HG02970 (cell line): ENCODE results near the gene PARG.
"Not testable (repeated sequence)": the region's sequence is repeated elsewhere in the genome, so short reads cannot be mapped to it uniquely, and the experiment has no call there.

Source experiments
- ATAC-seq: cut with Tn5 transposase; IDR thresholded peaks from one replicate; pipeline ENCODE4 v1.9.1; 2021; ENCODE audit warnings: mild to moderate bottlenecking, moderate library complexity, moderate number of reproducible peaks; ENCODE audit not compliant: unreplicated experiment, low FRiP score

PARG gene

DNA sequence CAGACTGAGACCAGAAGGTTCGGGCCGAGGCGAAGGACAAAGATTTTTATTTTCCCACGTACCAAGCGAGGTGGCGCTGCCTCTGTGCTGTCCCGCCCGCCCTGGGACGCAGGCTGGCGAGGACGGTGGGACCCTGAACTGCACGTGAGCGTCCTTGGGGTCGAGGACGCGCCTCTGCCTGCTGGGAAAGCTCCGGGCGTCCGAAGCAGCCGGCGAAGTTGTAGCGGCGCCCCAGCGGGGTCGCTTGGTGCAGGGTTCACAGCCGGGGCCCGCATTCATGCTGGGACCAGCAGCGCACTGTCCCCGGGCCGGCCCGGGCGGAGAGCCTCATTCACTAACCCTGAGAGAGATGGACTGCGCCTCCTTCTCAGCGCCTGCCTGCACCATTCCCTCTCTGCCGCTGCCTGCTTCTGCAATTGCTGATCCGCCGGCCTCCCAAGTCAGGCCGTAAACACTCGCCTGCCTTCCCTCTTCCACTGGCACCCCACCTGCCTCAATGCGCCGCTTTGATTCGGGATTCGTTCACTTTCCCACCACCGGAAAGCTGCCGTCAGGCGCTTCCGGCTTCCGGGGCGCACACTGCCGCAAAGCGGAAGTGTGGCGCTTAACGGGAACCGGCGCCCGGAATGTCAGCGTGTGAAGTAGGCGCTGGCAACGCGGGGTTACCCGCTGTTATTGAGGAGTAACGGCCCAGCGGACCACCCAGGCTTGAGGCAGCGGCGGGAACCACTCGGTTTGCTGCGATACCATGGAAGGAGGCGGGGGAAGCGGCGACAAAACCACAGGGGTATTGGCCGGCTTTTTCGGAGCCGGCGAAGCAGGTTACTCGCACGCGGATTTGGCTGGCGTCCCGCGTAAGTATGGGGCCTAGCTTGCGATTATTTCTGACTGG lies at the start of gene PARG, which contains the start of gene TIMM23B:
TSS of gene PARG (minus strand) at position 581 of the 892 bp plus-strand sequence. CDS start at position 279, 302 bp downstream.
TSS of gene TIMM23B (plus strand) at position 607 of the 892 bp plus-strand sequence. CDS start at position 749, 142 bp downstream.
- ATAC-seq: peak; percentile 81

DNA sequence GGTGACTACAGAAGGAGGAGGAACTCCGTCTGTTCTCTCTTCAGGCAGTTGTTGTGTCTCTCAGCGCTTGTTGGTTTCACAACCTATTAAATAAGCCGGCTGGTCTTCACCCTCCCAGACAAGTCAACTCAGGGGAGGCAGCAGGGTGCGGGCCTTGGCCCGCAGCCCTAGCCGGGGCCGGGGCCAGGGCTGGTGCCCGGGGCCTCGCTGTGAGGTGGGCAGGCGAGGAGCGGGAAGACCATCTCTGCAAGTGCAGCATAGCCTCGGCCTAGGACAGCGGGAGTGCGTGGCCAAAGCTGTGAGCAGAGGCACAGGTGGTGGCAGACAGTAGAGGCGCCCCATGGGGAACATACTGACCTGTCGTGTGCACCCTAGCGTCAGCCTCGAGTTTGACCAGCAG lies 46.5 kb upstream of the PARG start, which contains the start of gene AGAP6:
TSS of gene AGAP6 (plus strand) at position 31 of the 400 bp plus-strand sequence. CDS start at position 341, 310 bp downstream.
- ATAC-seq: not testable (repeated sequence)

- not testable (repeated sequence) for ATAC-seq
These were observed 45.4 kb upstream of the PARG start for GRCh38 chr10:49987207-49987606.

GRCh38 chr10:49977756-49978155 lies 35.9 kb upstream of the PARG start:
- not testable (repeated sequence) for ATAC-seq

- ATAC-seq: not testable (repeated sequence)
These were observed 30.3 kb upstream of the PARG start for GRCh38 chr10:49972094-49972493.

DNA sequence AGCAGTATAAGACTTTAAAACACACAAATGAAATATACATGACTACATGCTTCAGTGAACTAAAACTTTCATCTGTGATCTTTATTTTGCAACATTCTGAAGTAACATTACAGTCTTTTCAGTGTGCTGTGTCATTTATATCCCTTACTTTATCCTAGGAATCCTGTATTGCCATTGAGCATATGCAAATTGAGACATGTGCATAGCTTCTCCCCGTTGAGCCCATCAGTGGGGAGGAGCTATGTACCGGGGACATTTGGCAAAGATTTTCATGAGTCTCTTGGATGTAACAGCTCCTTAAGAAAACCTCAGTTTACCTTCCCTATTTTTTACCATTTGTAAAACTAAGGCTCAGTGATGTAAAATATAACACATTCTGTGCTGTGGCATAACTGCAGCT lies 29.6 kb upstream of the PARG start:
- not testable (repeated sequence) for ATAC-seq

DNA sequence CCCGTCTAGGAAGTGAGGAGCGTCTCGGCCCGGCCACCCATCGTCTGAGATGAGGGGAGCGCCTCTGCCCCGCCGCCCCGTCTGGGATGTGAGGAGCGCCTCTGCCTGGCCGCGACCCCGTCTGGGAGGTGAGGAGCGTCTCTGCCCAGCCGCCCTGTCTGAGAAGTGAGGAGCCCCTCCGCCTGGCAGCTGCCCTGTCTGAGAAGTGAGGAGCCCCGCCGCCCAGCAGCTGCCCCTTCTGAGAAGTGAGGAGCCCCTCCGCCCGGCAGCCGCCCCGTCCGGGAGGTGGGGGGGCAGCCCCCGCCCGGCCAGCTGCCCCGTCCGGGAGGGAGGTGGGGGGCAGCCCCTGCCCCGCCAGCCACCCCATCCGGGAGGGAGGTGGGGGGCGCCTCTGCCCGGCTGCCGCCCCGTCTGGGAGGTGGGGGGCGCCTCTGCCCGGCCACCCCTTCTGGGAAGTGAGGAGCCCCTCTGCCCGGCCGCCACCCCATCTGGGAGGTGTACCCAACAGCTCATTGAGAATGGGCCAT lies 28.6 kb upstream of the PARG start:
- not testable (repeated sequence) for ATAC-seq

DNA sequence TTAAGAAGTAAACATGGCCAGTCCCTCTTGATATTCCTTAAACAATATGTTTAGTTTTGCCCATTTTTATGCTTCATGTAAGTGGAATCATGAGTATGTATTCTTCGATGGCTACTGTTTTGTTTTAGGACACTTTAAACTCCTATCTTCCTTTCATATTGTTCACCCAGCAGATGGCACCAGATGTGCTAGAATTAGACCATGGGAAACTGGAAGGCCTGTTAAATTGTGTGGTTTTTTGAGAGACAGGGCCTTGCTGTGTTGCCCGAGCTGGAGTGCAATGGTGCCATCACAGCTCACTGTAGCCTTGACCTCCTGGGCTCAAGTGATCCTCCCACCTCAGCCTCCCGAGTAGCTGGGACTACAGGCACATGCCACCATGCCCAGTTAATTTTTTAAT lies 11.3 kb upstream of the PARG start:
- ATAC-seq: not testable (repeated sequence)

DNA sequence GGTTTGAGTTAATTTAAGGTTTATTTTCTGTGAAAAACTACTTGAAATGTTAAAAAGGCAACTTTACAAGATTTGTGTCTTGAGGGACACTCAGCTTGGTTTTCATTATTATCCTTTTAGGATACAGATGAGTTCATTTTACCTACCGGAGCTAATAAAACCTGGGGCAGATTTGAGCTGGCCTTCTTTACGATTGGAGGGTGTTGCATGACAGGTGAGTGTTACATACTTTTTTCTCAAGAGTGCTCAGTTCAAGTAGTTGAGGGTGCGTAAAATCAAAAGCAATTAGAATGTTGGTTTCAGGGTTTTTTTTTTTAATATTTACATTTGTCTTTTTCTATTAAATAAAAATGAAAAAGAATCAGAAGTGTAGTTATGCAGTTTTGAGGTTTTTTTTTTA lies 10.2 kb upstream of the PARG start:
- not testable (repeated sequence) for ATAC-seq

DNA sequence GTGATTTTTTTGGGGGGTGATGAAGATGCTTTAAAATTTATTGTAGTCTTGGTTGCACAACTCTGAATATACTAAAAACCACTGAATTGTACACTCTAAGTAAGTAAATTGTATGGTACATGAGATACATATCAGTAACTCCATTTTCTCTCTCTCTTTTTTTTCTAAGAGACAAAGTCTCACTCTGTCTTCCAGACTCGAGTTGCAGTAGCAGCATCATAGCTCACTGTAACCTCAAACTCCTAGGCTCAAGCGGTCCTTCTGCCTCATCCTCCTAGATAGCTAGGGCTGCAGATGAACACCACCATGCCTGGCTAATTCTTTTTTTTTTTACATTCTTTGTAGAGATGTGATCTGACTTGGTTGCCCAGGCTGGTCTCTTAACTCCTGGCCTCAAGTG lies 6.9 kb upstream of the PARG start:
- not testable (repeated sequence) for ATAC-seq

DNA sequence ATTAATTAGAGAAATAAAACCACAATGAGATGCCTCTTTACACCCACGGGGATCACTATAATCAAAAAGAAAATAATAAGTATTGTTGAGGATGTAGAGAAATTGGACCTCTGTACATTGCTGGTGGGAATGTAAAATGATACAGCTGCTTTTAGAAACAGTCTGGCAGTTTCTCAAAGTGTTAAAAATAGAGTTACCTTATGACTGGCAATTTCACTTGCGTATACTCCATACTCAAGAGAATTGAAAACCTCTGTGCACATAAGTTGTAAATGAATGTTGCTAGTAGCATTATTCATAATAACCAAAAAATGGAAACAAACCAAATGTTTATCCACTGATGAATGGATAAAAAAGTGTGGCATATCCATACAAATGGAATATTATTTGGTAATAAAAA lies 6.3 kb upstream of the PARG start:
- not testable (repeated sequence) for ATAC-seq

DNA sequence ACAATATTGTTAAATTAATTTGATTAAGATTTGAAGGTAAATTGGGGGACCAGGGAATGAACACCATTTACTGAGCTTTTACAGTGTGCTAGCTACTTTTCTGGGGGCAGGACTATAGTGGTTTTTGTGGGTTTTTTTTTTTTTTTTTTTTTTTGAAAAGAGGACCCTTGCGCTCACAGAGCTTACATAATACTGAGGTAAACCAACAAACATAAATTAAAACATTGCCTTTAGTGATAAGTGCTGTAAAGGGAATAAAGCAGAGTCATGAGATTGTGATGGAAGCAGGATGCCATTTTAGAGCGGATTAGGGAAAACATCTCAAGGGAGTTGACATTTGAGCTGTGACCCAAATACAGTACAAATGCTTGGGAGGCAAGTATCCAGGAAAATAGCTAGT lies 1.8 kb upstream of the PARG start:
- not testable (repeated sequence) for ATAC-seq

GRCh38 chr10:49942339-49942705 lies 495 bp upstream of the PARG start:
- ATAC-seq: not testable (repeated sequence)

- ATAC-seq: not testable (repeated sequence)
These were observed 9.7 kb downstream of the PARG start for GRCh38 chr10:49931959-49932728.

GRCh38 chr10:49931276-49931675 lies 10.6 kb downstream of the PARG start:
- not testable (repeated sequence) for ATAC-seq

GRCh38 chr10:49923572-49923971 lies 18.3 kb downstream of the PARG start:
- not testable (repeated sequence) for ATAC-seq

- ATAC-seq: not testable (repeated sequence)
These were observed 19.8 kb downstream of the PARG start for GRCh38 chr10:49922041-49922440.

DNA sequence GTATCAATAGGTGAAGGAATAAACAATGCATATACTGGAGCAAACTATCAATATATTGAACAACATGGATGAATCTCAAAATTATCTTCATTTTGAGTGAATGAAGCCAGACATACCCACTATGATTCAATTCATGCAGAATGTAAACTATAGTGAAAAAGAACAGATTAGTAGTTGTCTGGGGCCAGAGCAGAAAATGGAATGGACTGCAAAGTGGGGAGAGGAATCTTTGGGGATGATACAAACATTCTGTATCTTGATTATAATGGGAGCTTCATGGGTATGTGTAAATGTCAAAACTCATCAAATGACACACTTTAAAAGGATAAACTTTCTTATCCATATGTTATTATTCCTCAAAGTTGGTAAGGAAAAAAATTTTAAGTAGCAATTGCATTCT lies 23.9 kb downstream of the PARG start:
- not testable (repeated sequence) for ATAC-seq

- not testable (repeated sequence) for ATAC-seq
These were observed 25.4 kb downstream of the PARG start for GRCh38 chr10:49916451-49916850.

DNA sequence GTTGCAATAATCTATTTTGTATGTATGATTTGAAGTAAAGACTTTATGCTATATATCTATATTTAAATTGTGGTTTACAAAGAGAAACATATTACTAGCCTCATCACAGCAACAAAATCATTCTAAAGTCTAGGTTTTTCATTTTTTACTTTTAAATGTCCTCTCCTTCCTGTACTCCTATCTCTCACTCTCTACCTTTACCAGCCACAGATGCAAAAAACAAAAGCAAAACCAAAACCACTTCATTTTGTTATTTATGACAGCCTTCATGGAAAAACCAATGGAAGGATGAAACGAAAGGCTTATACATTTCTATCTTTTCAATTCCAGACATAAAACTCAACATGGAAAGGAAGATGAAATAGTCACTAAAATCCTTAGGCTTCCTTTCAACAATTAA lies 31.5 kb downstream of the PARG start:
- ATAC-seq: not testable (repeated sequence)
